Measurements from ENCODE around the gene OPN1SW.

Gene OPN1SW

DNA sequence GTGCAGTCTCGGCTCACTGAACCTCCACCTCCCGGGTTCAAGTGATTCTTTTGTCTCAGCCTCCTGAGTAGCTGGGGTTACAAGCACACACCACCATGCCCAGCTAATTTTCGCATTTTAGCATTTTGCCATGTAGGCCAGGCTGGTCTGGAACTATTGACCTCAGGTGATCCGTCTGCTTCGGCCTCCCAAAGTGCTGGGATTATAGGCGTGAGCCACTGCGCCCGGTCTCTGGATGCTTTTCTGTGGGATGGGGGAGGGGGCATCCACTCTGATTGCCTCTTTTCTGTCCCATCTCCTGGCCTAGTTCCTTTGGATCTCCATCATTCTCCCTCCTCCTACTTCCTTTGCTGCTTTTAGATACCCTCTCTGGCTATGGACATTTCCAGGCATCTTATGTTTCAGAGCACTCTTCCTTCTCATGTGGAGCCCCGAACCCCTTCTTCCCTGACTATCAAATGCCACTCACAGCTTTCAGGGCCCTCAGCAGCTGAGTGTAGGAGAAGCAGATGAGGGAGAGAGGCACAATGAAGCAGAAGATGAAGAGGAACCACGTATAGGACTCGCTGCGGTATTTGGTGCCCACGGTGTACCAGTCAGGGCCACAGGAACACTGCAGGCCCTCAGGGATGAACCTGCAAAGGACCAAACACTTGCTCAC is 1.4 kb downstream of the OPN1SW start:
- POLR2A ChIA-PET = no interaction called here
- TF ChIP-seq L3MBTL2 (conservative IDR thresholded peaks at IDR 0.05) (no peak), BHLHE40 (IDR thresholded peaks at IDR 0.05; ENCODE audit: borderline replicate concordance) (no peak), FOXK2 (IDR thresholded peaks at IDR 0.05) (no peak), SP1 (IDR thresholded peaks at IDR 0.05) (no peak), FOXA1 (IDR thresholded peaks at IDR 0.05) (no peak), ZNF384 (IDR thresholded peaks at IDR 0.05) (no peak)
- no peak for DNase-seq (ENCODE audit: extremely low spot score)
- CTCF ChIA-PET = no interaction called here

DNA sequence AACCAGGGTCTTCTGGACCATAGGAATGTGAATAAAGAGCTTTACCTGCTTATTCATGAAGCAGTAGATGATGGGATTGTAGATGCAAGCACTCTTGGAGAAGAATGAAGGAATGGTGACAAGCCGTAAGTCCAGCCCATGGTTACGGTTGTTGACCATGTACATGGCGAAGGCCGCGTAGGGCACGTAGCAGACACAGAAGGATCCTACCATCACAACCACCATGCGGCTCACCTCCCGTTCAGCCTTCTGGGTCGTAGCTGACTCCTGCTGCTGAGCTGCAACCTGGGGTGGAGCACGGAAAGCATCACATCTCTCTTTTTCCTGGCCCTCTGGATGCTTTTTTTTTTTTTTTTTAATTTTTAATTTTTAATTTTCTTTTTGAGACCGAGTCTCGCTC is 2.0 kb downstream of the OPN1SW start:
- POLR2A ChIA-PET = no interaction called here
- CTCF ChIA-PET = no interaction called here
- no peak for TF ChIP-seq LEF1 (IDR thresholded peaks at IDR 0.05; ENCODE audit: borderline replicate concordance)
- no peak for TF ChIP-seq ZNF384 (IDR thresholded peaks at IDR 0.05)
- no peak for TF ChIP-seq BHLHE40 (IDR thresholded peaks at IDR 0.05; ENCODE audit: borderline replicate concordance)
- TF ChIP-seq L3MBTL2 (conservative IDR thresholded peaks at IDR 0.05) = no peak
- no peak for TF ChIP-seq ELF4 (IDR thresholded peaks at IDR 0.05)
- no peak for TF ChIP-seq FOXK2 (IDR thresholded peaks at IDR 0.05)
- no peak for TF ChIP-seq ARNT (IDR thresholded peaks at IDR 0.05)
- no peak for TF ChIP-seq TARDBP (IDR thresholded peaks at IDR 0.05)
- no peak for TF ChIP-seq FOXA1 (IDR thresholded peaks at IDR 0.05)
- TF ChIP-seq, protein P1, sequence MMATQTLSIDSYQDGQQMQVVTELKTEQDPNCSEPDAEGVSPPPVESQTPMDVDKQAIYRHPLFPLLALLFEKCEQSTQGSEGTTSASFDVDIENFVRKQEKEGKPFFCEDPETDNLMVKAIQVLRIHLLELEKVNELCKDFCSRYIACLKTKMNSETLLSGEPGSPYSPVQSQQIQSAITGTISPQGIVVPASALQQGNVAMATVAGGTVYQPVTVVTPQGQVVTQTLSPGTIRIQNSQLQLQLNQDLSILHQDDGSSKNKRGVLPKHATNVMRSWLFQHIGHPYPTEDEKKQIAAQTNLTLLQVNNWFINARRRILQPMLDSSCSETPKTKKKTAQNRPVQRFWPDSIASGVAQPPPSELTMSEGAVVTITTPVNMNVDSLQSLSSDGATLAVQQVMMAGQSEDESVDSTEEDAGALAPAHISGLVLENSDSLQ (IDR thresholded peaks at IDR 0.05) = no peak
- no peak for TF ChIP-seq FOXM1 (IDR thresholded peaks at IDR 0.05; ENCODE audit: borderline replicate concordance)
- TF ChIP-seq SUZ12 (IDR thresholded peaks at IDR 0.05) = no peak
- DNase-seq (ENCODE audit: extremely low spot score) = no peak

DNA sequence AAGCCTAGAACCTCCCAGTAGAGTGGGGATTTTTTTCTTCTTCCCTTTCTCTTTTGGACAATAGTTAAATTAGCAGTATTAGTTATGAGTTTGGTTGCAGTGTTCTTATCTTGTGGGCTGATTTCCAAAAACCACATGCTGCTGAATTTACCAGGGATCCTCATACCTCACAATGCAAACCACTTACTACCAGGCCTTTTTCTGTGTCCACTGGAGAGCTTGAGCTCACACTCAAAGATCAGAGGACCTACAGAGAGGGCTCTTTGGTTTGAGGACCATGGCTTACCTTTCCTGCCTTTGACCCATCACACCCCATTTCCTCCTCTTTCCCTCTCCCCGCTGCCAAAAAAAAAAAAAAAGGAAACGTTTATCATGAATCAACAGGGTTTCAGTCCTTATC is 5.4 kb downstream of the OPN1SW start:
- POLR2A ChIA-PET = no interaction called here
- TF ChIP-seq HDGF (IDR thresholded peaks at IDR 0.05; ENCODE audit: borderline replicate concordance) = no peak
- TF ChIP-seq SP1 (IDR thresholded peaks at IDR 0.05) = no peak
- no peak for TF ChIP-seq FOXM1 (IDR thresholded peaks at IDR 0.05; ENCODE audit: borderline replicate concordance)
- no peak for TF ChIP-seq NFRKB (IDR thresholded peaks at IDR 0.05)
- no peak for TF ChIP-seq ARNT (IDR thresholded peaks at IDR 0.05)
- TF ChIP-seq ELF4 (IDR thresholded peaks at IDR 0.05) = no peak
- TF ChIP-seq FOXK2 (IDR thresholded peaks at IDR 0.05) = no peak
- TF ChIP-seq, protein P1 (IDR thresholded peaks at IDR 0.05) = no peak
- TF ChIP-seq CTBP1 (IDR thresholded peaks at IDR 0.05; ENCODE audit: borderline replicate concordance) = no peak
- DNase-seq (ENCODE audit: extremely low spot score) = no peak
- CTCF ChIA-PET = no interaction called here

DNA sequence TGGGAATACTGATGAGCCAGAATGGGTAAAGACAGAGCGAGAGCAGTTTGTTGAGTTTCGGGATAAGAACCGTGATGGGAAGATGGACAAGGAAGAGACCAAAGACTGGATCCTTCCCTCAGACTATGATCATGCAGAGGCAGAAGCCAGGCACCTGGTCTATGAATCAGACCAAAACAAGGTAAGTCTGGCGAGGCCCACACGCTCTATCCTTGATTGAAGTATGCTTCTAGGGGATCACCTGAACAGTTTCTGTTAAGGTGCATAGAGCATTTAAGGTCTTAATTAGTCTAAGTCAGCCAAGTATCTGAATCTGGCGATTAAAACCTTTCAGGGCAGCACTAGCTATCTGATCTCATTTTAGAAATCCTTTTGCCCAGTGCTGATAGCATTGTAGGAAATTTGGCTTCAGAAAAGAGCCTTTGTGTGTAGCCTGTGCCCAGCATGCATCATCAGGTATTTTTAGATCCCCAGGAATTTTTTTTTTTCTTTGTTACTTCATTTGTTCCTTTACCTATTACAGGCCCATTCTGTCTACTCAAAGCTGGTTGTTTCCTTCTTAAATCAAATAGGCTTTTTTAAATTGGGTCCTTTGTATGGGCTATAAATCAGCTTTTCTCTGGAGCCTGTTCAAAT is 8.0 kb downstream of the OPN1SW start:
- ChIA-PET POLR2A (no interaction called here), CTCF (no interaction called here)
- DNase-seq (ENCODE audit: extremely low spot score) = no peak
- no peak for TF ChIP-seq NFRKB (IDR thresholded peaks at IDR 0.05)
- TF ChIP-seq HDGF (IDR thresholded peaks at IDR 0.05; ENCODE audit: borderline replicate concordance) = no peak
- TF ChIP-seq L3MBTL2 (conservative IDR thresholded peaks at IDR 0.05) = no peak
- no peak for TF ChIP-seq BHLHE40 (IDR thresholded peaks at IDR 0.05; ENCODE audit: borderline replicate concordance)
- TF ChIP-seq ZNF384 (IDR thresholded peaks at IDR 0.05) = no peak
- TF ChIP-seq FOXM1 (IDR thresholded peaks at IDR 0.05; ENCODE audit: borderline replicate concordance) = no peak
- no peak for TF ChIP-seq SUZ12 (IDR thresholded peaks at IDR 0.05)
- TF ChIP-seq ELF4 (IDR thresholded peaks at IDR 0.05) = no peak
- TF ChIP-seq ARNT (IDR thresholded peaks at IDR 0.05) = no peak
- no peak for TF ChIP-seq FOXK2 (IDR thresholded peaks at IDR 0.05)
- TF ChIP-seq SP1 (IDR thresholded peaks at IDR 0.05) = no peak
- TF ChIP-seq TARDBP (IDR thresholded peaks at IDR 0.05) = no peak
- no peak for TF ChIP-seq LEF1 (IDR thresholded peaks at IDR 0.05; ENCODE audit: borderline replicate concordance)
- no peak for TF ChIP-seq CTBP1 (IDR thresholded peaks at IDR 0.05; ENCODE audit: borderline replicate concordance)
- no peak for TF ChIP-seq FOXA1 (IDR thresholded peaks at IDR 0.05)
- TF ChIP-seq, protein P1 (IDR thresholded peaks at IDR 0.05) = no peak

DNA sequence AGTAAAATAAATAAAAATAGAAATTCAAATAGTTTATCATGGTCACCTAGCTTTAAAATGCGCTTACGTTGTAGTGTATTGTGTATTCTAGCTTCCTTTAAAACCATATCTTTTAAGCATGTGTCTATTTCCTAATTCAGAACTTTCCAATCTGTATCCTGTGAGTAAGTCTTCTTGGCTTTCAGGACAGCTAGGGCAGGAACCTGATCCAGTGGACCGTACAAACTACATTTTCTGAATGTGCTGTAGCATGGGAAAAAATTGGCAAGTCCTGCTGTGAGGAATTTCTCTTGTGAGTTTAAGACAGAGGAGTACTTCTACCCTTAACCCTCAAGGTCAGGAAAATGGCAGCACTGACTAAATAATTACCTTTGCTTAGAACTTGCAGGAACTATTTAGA is 12.1 kb downstream of the OPN1SW start:
- CTCF ChIA-PET = no interaction called here
- POLR2A ChIA-PET = no interaction called here

More for the DNA sequence above, 12.1 kb downstream of the OPN1SW start:
- no peak for TF ChIP-seq L3MBTL2 (conservative IDR thresholded peaks at IDR 0.05)
- TF ChIP-seq HDGF (IDR thresholded peaks at IDR 0.05; ENCODE audit: borderline replicate concordance) = no peak
- TF ChIP-seq ZNF384 (IDR thresholded peaks at IDR 0.05) = no peak
- TF ChIP-seq ELF4 (IDR thresholded peaks at IDR 0.05) = no peak
- TF ChIP-seq ARNT (IDR thresholded peaks at IDR 0.05) = no peak
- TF ChIP-seq FOXA1 (IDR thresholded peaks at IDR 0.05) = no peak
- no peak for TF ChIP-seq CTBP1 (IDR thresholded peaks at IDR 0.05; ENCODE audit: borderline replicate concordance)
- no peak for TF ChIP-seq NFRKB (IDR thresholded peaks at IDR 0.05)
- TF ChIP-seq SUZ12 (IDR thresholded peaks at IDR 0.05) = no peak
- TF ChIP-seq, protein P1 (IDR thresholded peaks at IDR 0.05) = no peak
- no peak for DNase-seq (ENCODE audit: extremely low spot score)

All from HEK293T (cell line).